Dorsolateral prefrontal cortex (tissue), 118 donors: Measurements from ENCODE around the gene USH1G. TPM values are rescaled to one million over a fixed set of nuclear protein-coding genes. Genes with fewer than 3 reads are reported as not detected.

Source experiments
- total RNA-seq, 120 experiments: library from RNA; stranded (reverse); gene quantifications; one replicate each; pipeline versions ENCODE4 v1.2.3 to v1.2.4, GENCODE V29; 2022

Gene USH1G
- total RNA-seq, 120 experiments from 2014 or later: 0.10 to 0.19 (median 0.16) TPM; not detected in 117

Other genes starting within 250 kb of the USH1G start
- gene CD300LF, start 210.3 kb downstream of the USH1G start, total RNA-seq: 1 to 10 TPM in 54 of 120 experiments, under 1 TPM in 46, not detected in 20; 0.31 to 5.8 (median 1.0) TPM
- gene RAB37, start 186.0 kb downstream of the USH1G start, total RNA-seq: 10 to 100 TPM in 119 of 120 experiments, 1 to 10 TPM in 1; 7.1 to 41.8 (median 21.9) TPM
- gene NHERF1, start 174.6 kb downstream of the USH1G start, total RNA-seq: 100 to 1,000 TPM in 5 of 120 experiments, 10 to 100 TPM in 115; 37.5 to 169 (median 62.4) TPM
- gene NAT9, start 146.9 kb downstream of the USH1G start, total RNA-seq: 10 to 100 TPM; 29.5 to 78.2 (median 45.6) TPM
- 10 to 100 TPM; 10.3 to 74.2 (median 26.7) TPM for gene GRIN2C, start 63.4 kb downstream of the USH1G start, total RNA-seq
- gene FDXR, start 50.3 kb downstream of the USH1G start, total RNA-seq: 10 to 100 TPM in 57 of 120 experiments, 1 to 10 TPM in 63; 4.2 to 20.9 (median 9.9) TPM
- gene FADS6, start 29.6 kb downstream of the USH1G start, total RNA-seq: 10 to 100 TPM in 115 of 120 experiments, 1 to 10 TPM in 5; 4.6 to 28.7 (median 17.6) TPM
- not detected for gene OTOP2, start 1.0 kb upstream of the USH1G start, total RNA-seq
- not detected for gene OTOP3, start 12.6 kb upstream of the USH1G start, total RNA-seq
- 100 to 1,000 TPM in 81 of 120 experiments, 10 to 100 TPM in 39; 70.3 to 228 (median 111) TPM for gene HID1, start 49.5 kb upstream of the USH1G start, total RNA-seq
- gene CDR2L, start 64.4 kb upstream of the USH1G start, total RNA-seq: 10 to 100 TPM; 11.9 to 63.9 (median 22.6) TPM
- 10 to 100 TPM; 11.3 to 30.9 (median 21.5) TPM for gene MRPL58, start 89.4 kb upstream of the USH1G start, total RNA-seq
- 100 to 1,000 TPM; 142 to 353 (median 254) TPM for gene ATP5PD, start 123.7 kb upstream of the USH1G start, total RNA-seq
- 100 to 1,000 TPM in 7 of 120 experiments, 10 to 100 TPM in 113; 52.5 to 122 (median 79.8) TPM for gene KCTD2, start 124.0 kb upstream of the USH1G start, total RNA-seq
- 1 to 10 TPM in 55 of 120 experiments, under 1 TPM in 57, not detected in 8; 0.33 to 3.1 (median 0.98) TPM for gene SLC16A5, start 164.7 kb upstream of the USH1G start, total RNA-seq
- 10 to 100 TPM in 86 of 120 experiments, 1 to 10 TPM in 34; 7.0 to 16.8 (median 11.3) TPM for gene ARMC7, start 186.7 kb upstream of the USH1G start, total RNA-seq
- gene NT5C, start 208.5 kb upstream of the USH1G start, total RNA-seq: 10 to 100 TPM in 118 of 120 experiments, 1 to 10 TPM in 2; 7.5 to 35.9 (median 18.9) TPM
- 10 to 100 TPM; 20.4 to 90.4 (median 55.3) TPM for gene JPT1, start 231.3 kb upstream of the USH1G start, total RNA-seq